Epidermal melanocyte (primary cell): Measurements from ENCODE around the gene OVCA2.

Experiments used
- DNase-seq: peaks from one replicate; pipeline ENCODE4 v3.0.0; 2011; ENCODE audit warnings: low spot score; ENCODE audit not compliant: insufficient read length

Gene OVCA2

GRCh38 chr17:2084766-2085647 lies 43.2 kb downstream of the OVCA2 start:
- DNase-seq = no peak

- DNase-seq = no peak
These were observed 43.8 kb downstream of the OVCA2 start for GRCh38 chr17:2085648-2085949.

DNA sequence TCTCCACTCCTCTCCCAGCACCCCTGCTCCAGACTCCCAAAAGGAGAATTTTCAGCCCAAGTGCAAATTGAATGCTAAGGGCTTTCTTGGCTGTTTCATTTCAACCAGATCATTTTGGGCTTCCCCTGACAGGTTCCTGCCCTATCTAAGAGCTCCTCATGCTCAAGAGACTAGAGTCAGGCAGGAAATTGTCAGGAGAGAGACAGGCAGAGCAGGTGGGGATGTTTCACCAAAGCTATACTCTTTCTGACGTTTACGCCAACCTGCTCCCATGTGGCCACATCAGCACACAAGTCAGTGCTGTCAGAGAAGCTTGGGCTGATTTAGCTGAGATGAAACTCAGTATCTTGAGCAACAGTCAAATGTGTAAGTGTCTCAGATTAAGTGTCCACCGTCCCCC lies 44.5 kb downstream of the OVCA2 start:
- DNase-seq = no peak

DNA sequence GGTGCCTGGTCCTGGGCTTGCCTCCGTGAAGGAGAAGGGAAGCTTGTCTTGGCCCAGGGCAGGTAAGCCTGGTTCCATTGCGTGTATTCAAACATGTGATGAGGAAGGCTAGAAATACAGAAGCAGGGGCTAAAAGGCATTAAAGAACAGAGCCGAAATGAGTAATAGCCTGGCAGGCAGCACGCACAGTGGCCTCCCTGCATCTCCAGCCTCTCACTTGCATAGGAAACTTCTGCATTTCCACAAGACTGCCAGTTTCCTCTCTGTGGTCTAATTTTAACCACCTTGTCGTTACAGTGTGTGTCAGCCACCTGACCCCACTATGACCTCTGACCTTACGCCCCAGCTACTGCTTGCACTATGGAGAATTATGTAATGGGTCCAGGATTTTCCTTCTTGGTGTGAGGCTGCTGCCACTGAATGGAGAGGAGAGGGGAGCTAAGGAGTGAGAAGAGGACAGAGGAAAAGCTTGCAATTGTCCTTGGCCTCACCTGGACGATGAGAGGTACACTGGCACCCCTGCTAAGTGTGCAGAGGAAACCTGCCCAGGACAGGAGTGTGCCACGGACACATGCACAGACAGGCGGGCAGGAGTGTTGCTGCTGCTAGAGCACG lies 45.9 kb downstream of the OVCA2 start:
- no peak for DNase-seq

DNA sequence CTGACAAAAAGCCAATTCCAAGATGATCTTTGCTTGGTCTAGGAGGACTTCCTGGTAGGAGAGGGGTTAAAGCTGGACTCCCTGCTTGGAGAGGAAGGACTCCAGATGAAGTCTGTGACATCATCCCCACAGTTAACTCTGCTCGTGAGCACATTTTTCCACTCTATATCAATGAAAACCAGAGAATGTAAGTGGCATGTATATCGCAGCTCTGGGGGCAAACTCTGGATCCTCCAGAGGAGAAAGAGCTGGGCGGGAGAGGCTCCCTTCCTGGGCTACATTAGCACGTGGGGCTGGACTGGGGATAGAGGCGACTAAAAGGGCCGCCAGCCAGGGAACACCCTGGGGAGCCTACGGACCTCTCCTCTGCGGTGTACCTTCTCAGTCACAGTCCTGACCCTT lies 47.2 kb downstream of the OVCA2 start:
- peak; percentile 41 for DNase-seq

GRCh38 chr17:2090210-2090641 lies 48.4 kb downstream of the OVCA2 start:
- no peak for DNase-seq

GRCh38 chr17:2090804-2091534 lies 49.1 kb downstream of the OVCA2 start:
- DNase-seq = peak; percentile 90

DNA sequence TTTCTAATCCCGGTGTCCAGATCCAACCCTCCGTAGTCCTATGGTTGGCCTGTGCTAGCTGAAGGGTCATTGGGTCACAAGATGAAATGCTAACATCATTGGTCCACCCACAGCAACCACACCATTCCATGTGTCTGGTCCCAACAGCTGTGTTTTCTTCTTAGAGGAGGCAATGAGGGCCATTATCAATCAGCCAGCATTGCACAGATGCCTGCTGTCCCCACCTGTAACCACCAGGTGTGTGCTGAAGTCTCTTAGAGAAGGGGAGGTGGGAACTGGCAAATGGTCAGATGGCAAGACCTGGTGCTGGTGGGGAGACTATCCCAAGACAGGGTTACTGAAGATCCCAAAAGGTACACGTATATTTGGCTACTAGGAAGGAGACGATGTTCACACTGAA lies 50.4 kb downstream of the OVCA2 start:
- DNase-seq = no peak
